Activated CD8-positive, alpha-beta memory T cell treated with anti-CD3 and anti-CD28 coated beads, Interleukin-2, amount 10 ng/mL, durations not matched to agents 7 days and 5 days (primary cell): Measurements from ENCODE around the gene ATXN7L1. TPM values are rescaled to one million over a fixed set of nuclear protein-coding genes. Genes with fewer than 3 reads are reported as not detected.

Experiments
- ATAC-seq: fragments of 150-1000 bp; cut with Tn5 transposase; one replicate; pipeline ENCODE4 v1.10.0; 2021; ENCODE audit warnings: moderate library complexity
- CTCF ChIA-PET: fragments of 350-600 bp; sonication (Branson Sonifier 250); formaldehyde crosslinking; loops from one replicate; lab custom pipeline; 2021; ENCODE audit warnings: antibody characterized with exemption; lab: Charles Lee
- DNase-seq: peaks from one replicate; pipeline ENCODE4 v3.0.0-alpha.2; 2020
- H3K27ac Mint-ChIP-seq: one replicate; pipeline ENCODE4 v1.8.0; 2021; ENCODE audit warnings: mild to moderate bottlenecking, mixed read lengths
- H3K27me3 Mint-ChIP-seq: one replicate; pipeline ENCODE4 v1.8.0; 2021; ENCODE audit warnings: mixed read lengths
- H3K36me3 Mint-ChIP-seq: one replicate; pipeline ENCODE4 v1.8.0; 2021; ENCODE audit warnings: mild to moderate bottlenecking, mixed read lengths
- H3K4me1 Mint-ChIP-seq: one replicate; pipeline ENCODE4 v1.8.0; 2021; ENCODE audit warnings: mixed read lengths
- H3K4me3 Mint-ChIP-seq: one replicate; pipeline ENCODE4 v1.8.0; 2021; ENCODE audit warnings: mild to moderate bottlenecking, moderate library complexity, mixed read lengths
- H3K9me3 Mint-ChIP-seq: one replicate; pipeline ENCODE4 v1.8.0; 2022; ENCODE audit warnings: low read depth, mixed read lengths
- total RNA-seq, 2 experiments: library from RNA; stranded (reverse); gene quantifications; one replicate each; pipeline ENCODE4 v1.2.3, GENCODE V29; 2021

The ATXN7L1 gene
- total RNA-seq, 2 experiments from 2014 or later = 4.2 to 9.1 TPM

DNA sequence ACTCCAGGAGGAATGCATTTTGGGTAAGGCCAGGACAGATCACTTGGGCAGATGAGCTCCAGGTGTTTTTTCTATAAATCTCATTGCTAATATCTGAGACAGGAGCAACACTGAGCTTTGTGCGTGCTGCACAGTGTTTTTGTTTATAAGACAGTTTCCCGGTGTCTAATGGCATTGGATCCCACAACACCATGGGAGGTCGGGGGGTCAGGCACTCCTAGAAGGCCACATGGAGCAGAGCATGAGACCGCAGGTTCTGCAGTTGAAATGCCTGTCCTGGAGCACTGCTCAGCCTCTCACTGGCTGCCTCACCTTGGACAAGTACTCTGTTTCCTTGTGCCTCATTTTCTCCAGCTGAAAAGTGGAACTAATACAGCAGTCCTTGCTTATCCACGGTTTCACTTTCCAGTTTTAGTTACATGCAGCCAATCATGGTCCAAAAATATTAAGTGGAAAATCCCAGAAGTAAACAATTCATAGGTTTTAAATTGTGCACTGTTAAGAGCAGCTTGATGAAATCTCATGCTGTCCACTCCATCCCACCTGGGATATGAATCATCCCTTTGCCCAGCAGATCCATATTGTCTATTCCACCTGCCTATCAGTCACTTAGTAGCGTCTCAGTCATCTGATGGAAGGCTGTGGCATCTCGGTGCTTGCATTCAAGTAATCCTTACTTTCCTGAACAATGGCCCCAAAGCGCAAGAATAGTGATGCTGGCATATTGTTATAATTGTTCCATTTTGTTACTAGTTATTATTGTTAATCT, 35.2 kb downstream of the ATXN7L1 start:
- Mint-ChIP-seq H3K4me3 (no peak overlapping the region), H3K36me3 (peaks cover 9% of the 10 kb centered on the region), H3K9me3 (peaks cover 3% of the 10 kb centered on the region), H3K4me1 (no peaks in the 10 kb centered on the region), H3K27me3 (peaks cover 2% of the 10 kb centered on the region), H3K27ac (no peak overlapping the region)
- no peak for ATAC-seq
- DNase-seq = no peak
- CTCF ChIA-PET = interaction anchor here (0.9 kb wide), 1 partner anchor 8 kb away, joined by 3 read pairs; no protein-coding TSS in a partner anchor

- no peak overlapping the region for H3K4me3 Mint-ChIP-seq
- no peaks in the 10 kb centered on the region for H3K4me1 Mint-ChIP-seq
- H3K27me3 Mint-ChIP-seq = peaks cover 8% of the 10 kb centered on the region
- H3K36me3 Mint-ChIP-seq = peaks cover 2% of the 10 kb centered on the region
- no peak for ATAC-seq
- no peak for DNase-seq
- no peaks in the 10 kb centered on the region for H3K9me3 Mint-ChIP-seq
- H3K27ac Mint-ChIP-seq = no peak overlapping the region
- CTCF ChIA-PET = no interaction called here
These were observed 37.1 kb downstream of the ATXN7L1 start for GRCh38 chr7:105839266-105839665.

DNA sequence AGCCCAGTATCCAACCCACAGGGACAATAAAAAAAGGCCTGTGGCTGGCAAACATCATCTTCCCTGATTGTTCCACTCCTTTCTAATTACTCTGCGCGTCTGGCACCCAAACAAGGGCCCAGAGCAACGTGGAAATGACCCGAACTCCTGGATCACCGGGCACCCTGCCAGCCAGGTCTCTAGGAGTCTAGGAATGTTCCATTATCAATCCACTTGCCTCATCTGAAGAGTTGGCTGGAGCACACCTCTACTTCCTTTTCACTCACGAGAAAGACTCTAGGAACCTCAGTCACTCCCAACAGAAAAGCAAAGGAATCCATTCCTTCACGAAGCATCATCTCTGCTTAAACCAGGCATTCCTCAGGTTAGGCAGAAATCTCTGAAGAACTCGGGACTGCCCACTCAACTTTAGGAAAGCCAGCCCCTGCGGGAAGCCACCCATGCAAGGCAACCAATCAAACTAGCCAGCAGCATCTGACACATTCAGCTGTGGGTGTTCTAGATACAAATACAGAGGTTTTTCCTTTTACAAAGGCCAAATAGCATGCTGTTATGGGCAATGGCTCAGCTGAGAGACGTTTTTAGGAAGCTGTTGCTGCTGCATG, 37.7 kb downstream of the ATXN7L1 start:
- H3K27me3 Mint-ChIP-seq = peaks cover 8% of the 10 kb centered on the region
- H3K4me1 Mint-ChIP-seq = no peaks in the 10 kb centered on the region
- no peaks in the 10 kb centered on the region for H3K36me3 Mint-ChIP-seq
- H3K9me3 Mint-ChIP-seq = no peaks in the 10 kb centered on the region
- ATAC-seq = no peak
- H3K27ac Mint-ChIP-seq = no peak overlapping the region
- CTCF ChIA-PET = no interaction called here
- H3K4me3 Mint-ChIP-seq = no peak overlapping the region
- DNase-seq = no peak

DNA sequence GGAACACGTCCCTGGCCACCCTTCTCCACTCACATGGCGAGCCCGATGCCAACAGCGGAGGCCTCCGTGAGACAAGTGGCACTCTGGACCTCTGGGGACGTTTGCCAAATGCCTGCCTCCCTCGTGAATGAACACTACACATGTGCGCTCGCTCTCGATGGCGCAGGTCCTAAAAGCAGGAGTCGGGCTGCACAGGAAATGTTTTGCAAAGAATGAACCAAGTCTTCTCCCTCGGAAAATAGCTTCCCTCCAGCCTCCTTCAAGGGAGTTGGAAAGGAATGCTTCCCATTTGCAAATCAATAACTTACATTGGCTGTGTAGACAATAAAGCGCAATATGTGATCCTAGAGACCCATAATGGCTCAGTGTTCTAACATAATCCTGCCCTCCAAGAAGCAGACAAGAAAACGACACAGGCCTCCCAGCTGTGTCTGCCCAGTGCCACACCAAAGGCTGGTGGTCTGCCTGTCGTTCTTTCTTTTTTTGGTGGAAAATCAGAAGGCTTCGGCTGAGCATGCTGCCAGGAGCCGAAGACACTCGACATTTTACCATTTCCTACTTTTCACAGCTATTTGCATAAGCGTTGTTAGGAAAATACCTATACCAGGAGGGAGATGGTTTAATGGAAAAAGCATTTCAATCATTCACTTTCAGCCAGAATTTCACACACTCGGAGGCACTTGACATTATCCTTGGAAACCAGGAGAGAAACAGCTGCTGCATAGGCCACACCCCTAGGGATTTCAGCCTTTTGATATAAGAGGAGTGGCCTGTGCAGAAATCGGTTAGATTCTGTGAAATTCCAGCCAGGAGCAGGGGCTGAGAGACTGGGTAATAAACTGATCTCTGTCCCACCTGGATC, 38.4 kb downstream of the ATXN7L1 start:
- ATAC-seq (no peak), DNase-seq (no peak)
- no peaks in the 10 kb centered on the region for H3K4me1 Mint-ChIP-seq
- no peak overlapping the region for H3K27ac Mint-ChIP-seq
- no peaks in the 10 kb centered on the region for H3K9me3 Mint-ChIP-seq
- no peaks in the 10 kb centered on the region for H3K36me3 Mint-ChIP-seq
- peaks cover 8% of the 10 kb centered on the region for H3K27me3 Mint-ChIP-seq
- no peak overlapping the region for H3K4me3 Mint-ChIP-seq
- CTCF ChIA-PET = no interaction called here

DNA sequence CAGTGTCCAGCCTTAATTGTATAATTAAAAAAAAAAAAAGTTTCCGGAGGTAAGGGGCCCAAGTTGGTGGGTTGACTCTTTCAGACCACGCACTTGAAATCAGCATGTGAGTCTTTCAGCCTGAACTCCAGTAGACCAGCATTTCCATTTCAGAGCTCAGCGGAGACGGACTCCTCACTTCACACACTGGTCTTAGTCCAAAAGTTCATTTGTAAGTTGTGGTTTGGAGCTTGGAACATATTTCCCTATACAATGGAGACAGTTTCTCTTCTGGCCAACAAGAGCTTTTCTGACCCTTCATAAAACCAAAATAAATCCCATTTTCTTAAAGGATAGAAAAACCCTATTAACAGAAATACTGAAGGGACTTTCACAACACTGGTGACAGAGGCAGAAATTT, 41.0 kb downstream of the ATXN7L1 start:
- Mint-ChIP-seq H3K4me3 (no peak overlapping the region), H3K36me3 (no peaks in the 10 kb centered on the region), H3K27me3 (peaks cover 11% of the 10 kb centered on the region), H3K9me3 (no peaks in the 10 kb centered on the region), H3K4me1 (no peaks in the 10 kb centered on the region), H3K27ac (no peak overlapping the region)
- CTCF ChIA-PET = no interaction called here
- DNase-seq (no peak), ATAC-seq (no peak)

DNA sequence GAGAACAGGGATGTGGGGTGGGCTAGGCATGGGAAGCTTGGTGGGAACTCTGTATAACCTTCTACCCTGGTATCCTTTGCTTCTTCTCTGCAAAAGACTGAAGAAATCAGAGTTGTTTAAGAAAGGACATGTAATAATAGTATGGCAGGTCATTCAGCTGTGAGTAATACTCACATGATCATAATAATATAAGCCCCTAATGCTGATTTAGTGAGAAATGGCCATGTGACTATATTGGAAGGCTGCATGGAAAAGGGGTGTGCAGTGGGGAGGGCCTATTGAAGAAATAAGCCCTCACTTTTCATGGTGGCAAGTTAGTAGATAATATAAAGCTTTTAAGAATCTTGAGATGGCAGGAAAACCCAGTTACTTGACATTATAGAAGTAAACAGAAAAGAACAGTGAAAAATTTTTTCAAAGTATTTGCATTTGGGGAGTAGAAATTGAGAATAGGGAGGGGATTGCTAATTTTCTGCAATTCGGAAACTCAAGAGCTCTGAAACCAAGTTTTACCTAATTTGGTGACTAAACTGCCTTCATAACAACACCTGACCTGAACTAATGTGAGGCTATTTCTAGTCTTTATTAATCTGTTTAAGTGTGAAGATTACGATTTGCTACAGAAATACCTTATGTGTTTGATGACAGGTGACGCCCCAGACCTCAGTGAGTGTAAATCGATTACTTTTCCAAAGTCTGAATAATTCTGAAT, 44.4 kb downstream of the ATXN7L1 start:
- DNase-seq = no peak
- no peak for ATAC-seq

DNA sequence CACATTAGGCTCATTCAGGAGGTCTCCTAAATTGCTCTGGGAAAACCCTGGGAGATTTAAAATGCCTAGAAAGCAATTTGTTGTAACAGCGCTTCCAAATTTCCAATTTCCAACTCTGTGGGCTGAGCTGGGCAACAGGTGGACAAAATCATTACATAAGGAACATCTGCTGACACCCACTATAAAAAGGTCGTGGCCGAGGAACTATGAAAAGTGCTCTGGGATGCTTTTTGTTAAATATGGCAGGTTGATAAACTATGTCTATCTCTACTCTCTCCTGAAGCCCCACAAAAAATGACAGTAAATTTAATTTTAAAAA, 45.1 kb downstream of the ATXN7L1 start:
- Mint-ChIP-seq H3K4me3 (no peak overlapping the region), H3K36me3 (no peaks in the 10 kb centered on the region), H3K27ac (no peak overlapping the region), H3K27me3 (peaks cover 19% of the 10 kb centered on the region), H3K9me3 (no peaks in the 10 kb centered on the region), H3K4me1 (no peaks in the 10 kb centered on the region)
- ATAC-seq (no peak), DNase-seq (no peak)
- CTCF ChIA-PET = no interaction called here

More for the DNA sequence above, 44.4 kb downstream of the ATXN7L1 start:
- no peaks in the 10 kb centered on the region for H3K9me3 Mint-ChIP-seq
- CTCF ChIA-PET = interaction anchor here (1.0 kb wide), 1 partner anchor 18 kb away, joined by 3 read pairs; no protein-coding TSS in a partner anchor
- peaks cover 14% of the 10 kb centered on the region for H3K27me3 Mint-ChIP-seq
- no peak overlapping the region for H3K4me3 Mint-ChIP-seq
- H3K27ac Mint-ChIP-seq = no peak overlapping the region
- H3K4me1 Mint-ChIP-seq = no peaks in the 10 kb centered on the region
- no peaks in the 10 kb centered on the region for H3K36me3 Mint-ChIP-seq

DNA sequence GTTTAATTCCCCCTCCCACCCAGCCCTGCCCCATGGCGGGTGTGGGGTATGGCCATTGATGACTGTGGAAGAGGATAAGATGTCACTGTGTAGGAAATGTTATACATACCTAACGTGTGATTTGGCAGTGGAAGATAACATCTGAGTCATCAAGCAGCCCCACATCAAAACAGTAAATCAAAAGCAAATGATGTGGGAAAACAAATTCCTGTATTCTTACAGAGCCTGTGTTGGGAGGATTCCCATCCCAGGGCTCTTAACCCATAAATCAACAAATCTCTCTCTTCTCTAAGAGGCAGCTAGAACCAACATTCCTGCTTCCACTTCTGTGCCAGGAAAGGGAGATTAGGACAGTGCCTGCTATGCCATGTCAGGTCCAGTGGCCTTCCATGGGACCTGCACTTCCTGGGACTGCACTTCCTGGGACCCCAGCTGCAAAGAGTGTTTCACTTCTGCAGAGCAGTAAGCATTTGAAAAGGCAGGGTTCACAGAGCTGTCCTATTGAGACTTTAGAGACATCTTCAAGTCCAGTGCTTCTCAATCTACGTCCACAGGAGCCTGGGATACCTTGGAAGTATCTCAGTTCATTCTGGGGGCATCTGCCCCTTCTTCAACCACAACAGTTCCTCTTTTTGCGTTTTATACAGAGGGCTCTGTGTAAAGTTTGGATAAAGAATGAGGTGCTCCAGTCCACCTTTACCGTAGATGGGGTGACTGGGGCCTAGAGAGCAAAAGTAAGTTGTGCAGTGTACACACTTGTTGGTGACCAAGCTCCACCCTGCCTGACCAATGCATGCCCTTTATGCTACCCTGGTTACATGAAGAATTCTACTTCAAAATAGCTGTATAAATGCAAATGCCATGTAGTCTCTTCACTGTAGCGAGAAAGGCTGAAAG, 45.7 kb downstream of the ATXN7L1 start:
- Mint-ChIP-seq H3K27me3 (peaks cover 15% of the 10 kb centered on the region), H3K27ac (no peak overlapping the region), H3K9me3 (no peaks in the 10 kb centered on the region), H3K4me1 (no peaks in the 10 kb centered on the region), H3K4me3 (no peak overlapping the region), H3K36me3 (no peaks in the 10 kb centered on the region)
- ATAC-seq (no peak), DNase-seq (no peak)
- CTCF ChIA-PET = no interaction called here

DNA sequence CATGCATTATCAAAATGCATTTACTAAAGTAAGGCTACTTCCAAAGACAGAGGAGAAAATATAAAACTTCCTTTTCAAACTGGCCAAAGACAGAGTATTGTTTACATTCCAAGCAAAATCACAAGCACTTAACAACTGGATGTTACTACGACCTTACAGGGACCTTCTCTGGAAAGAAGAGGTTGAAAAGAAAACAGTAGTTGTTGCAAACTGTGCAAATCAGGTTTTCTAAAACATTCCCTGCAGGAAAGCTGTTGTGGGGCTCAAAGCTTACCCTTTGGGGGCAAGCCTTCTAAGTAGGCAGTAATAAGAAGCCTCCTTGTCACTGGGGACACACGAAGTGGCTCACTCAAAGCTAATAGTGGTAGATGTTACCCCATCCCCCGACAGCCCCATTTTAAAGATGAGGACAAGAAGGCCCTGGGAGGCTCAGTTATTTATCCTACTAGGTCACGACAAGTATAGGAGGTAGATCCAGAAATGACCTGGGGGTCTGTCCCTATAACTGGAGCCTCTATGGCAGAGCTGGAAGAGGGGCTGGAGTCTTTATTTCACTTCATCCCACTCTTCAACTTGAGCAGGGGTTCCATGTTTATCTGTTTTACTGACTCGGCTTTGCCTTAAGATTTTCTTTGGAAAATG, 46.6 kb downstream of the ATXN7L1 start:
- CTCF ChIA-PET = interaction anchor here (1.2 to 1.5 kb wide), 2 partner anchors 25 to 298 kb away, joined by 3 to 4 read pairs; no protein-coding TSS in a partner anchor
- DNase-seq (no peak), ATAC-seq (no peak)
- peaks cover 15% of the 10 kb centered on the region for H3K27me3 Mint-ChIP-seq
- no peak overlapping the region for H3K27ac Mint-ChIP-seq
- no peaks in the 10 kb centered on the region for H3K9me3 Mint-ChIP-seq
- no peak overlapping the region for H3K4me3 Mint-ChIP-seq
- no peaks in the 10 kb centered on the region for H3K4me1 Mint-ChIP-seq
- no peaks in the 10 kb centered on the region for H3K36me3 Mint-ChIP-seq

GRCh38 chr7:105828141-105828540, 48.3 kb downstream of the ATXN7L1 start:
- H3K4me3 Mint-ChIP-seq = no peak overlapping the region
- ATAC-seq (no peak), DNase-seq (no peak)
- H3K27me3 Mint-ChIP-seq = peaks cover 16% of the 10 kb centered on the region
- H3K27ac Mint-ChIP-seq = no peak overlapping the region
- H3K36me3 Mint-ChIP-seq = peaks cover 5% of the 10 kb centered on the region
- no peaks in the 10 kb centered on the region for H3K4me1 Mint-ChIP-seq
- peaks cover 5% of the 10 kb centered on the region for H3K9me3 Mint-ChIP-seq
- CTCF ChIA-PET = no interaction called here

DNA sequence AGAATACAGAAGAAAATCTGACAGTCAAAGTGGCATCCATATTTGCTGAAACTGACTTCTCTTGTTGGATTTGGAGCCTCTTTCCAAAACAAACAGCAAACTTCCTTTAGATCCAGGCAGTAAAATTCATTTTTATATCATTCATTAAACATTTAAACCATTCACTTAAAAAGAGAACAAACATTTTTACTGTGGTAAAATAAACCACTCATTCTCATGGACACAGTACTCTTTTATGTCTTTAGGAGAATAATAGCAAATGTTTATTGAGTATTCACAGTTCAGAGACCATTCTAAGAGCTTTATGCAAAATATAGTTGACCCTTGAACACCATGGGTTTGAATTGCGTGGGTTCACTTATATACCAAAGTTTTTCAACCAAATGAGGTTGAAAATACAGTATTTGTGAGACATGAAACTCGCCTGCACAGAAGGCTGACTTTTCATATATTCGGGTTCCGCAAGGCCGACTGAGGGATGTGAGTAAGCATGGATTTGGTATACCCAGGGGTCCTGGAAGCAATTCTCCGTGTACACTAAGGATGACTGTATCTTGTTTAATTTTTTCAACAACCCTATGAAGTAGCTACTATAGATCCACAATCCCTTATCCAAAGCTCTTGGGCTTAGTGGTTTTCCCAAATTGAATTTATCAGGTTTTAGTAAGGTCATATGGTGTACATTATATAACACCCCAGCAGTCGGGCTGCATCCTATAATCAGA, 49.1 kb downstream of the ATXN7L1 start:
- CTCF ChIA-PET = interaction anchor here (1.3 kb wide), 1 partner anchor 67 kb away, joined by 3 read pairs; no protein-coding TSS in a partner anchor
- Mint-ChIP-seq H3K27ac (no peak overlapping the region), H3K9me3 (peaks cover 5% of the 10 kb centered on the region), H3K4me1 (no peaks in the 10 kb centered on the region), H3K27me3 (peaks cover 13% of the 10 kb centered on the region), H3K4me3 (no peak overlapping the region), H3K36me3 (peaks cover 5% of the 10 kb centered on the region)
- DNase-seq (no peak), ATAC-seq (no peak)
